Uterus (tissue), 2 donors: ENCODE data around the gene COL23A1.

Experiments used
- CTCF ChIP-seq, 4 experiments: fragments of 200-600 bp in 2 of 4; fragments of 450-650 bp in 2 of 4; sonication (generic) in 2 of 4; IDR thresholded peaks; one replicate each; pipeline ENCODE4 v1.5.1; 2016 to 2019; ENCODE audit warnings: antibody characterized with exemption in 4 of 4, mild to moderate bottlenecking in 2 of 4, moderate library complexity in 1 of 4
- POLR2A ChIP-seq, 2 donors: fragments of 450-650 bp; IDR thresholded peaks; one replicate each; pipeline ENCODE4 v1.6.1; 2016; ENCODE audit warnings: antibody characterized with exemption in 2 of 2, mild to moderate bottlenecking in 1 of 2, moderate library complexity in 1 of 2

- TF ChIP-seq CTCF (IDR thresholded peaks at IDR 0.05) = no peak
- no peak for TF ChIP-seq POLR2A (IDR thresholded peaks at IDR 0.05)
Observed at GRCh38 chr5:178324481-178325310, 265.5 kb downstream of the COL23A1 start.
